ENCODE data around the gene PNMA8C.
"Not testable (repeated sequence)": the region's sequence is repeated elsewhere in the genome, so short reads cannot be mapped to it uniquely, and the experiment has no call there.

The PNMA8C gene

DNA sequence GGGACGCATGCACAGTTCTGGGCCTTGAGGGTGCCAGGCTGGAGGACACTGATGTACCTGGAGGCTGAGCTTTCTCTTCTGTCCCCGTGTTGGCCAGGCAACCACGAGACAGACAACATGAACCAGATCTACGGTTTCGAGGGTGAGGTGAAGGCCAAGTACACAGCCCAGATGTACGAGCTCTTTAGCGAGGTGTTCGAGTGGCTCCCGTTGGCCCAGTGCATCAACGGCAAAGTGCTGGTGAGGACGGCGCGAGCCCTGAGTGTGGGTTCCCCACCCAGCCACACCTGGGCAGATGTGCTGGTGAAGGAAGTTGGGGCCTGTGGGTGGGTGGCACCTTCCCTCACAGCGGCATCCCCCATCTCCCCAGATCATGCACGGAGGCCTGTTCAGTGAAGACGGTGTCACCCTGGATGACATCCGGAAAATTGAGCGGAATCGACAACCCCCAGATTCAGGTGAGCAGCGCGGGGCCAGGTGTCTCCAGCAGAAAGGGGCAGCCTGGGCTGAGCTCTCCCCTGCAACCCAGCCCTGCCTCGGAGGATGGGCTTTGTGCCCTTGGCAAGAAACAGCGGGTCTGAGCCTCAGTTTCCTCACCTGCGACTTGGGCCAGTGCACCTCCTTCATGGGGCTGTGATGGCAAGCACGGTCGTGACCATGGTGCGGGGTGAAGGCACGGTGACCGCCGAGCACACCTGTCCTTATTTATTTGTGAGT, 41.6 kb downstream of the PNMA8C start:
- no peak for DNase-seq

DNA sequence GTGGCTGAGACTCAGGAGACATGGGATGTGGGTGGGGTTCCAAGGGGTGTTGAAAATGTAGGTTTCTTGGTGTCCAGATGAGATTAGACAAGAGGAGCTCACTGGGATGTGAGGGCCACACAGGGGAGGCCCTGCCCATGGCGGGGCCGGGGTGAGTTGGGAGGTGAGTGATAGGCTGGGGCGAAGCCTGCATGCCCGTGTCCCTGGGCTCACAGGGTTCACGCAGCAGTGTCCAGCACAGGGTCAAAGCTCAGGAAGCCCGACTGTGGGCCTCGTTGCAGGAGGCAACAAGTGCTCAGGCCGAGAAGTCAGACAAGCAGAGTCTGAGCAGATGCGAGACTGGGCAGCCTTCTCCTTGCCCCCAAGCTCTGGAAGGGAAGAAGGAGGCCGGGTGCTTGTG, 42.6 kb downstream of the PNMA8C start:
- no peak for DNase-seq

DNA sequence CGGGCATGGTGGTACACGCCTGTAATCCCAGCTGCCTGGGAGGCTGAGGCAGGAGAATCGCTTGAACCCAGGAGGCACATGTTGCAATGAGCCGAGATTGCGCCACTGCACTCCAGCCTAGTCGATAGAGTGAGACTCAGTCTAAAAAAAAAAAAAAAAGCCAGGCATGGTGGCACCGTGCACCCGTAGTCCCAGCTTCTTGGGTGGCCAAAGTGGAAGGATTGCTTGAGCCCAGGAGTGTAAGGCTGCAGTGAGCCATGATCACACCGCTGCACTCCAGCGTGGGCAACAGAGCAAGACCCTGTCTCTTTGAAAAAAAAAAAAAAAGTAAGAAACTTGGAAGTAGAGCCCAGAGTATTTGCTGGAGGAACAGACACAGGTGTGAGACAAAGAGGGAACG, 43.1 kb downstream of the PNMA8C start:
- DNase-seq = no peak

DNA sequence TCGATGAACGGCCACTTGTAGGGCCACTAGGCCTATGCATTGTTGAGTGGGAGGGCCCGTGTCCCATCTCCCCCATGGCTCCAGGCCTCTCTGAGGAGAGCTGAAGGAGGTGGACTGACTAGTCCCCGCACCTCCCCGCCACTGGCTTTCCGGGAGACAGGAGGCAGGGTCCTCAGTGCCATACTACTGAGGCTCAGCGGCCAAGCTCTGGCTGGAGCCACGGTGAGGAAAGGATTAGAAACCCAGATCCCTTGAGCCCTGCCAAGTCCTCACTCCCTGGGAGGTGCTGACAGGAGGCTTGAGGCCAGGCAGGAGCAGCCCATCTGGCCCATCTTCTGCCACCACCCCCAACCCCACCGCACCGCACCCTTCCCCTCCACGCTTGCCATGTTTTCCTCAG, 44.3 kb downstream of the PNMA8C start:
- DNase-seq = no peak

DNA sequence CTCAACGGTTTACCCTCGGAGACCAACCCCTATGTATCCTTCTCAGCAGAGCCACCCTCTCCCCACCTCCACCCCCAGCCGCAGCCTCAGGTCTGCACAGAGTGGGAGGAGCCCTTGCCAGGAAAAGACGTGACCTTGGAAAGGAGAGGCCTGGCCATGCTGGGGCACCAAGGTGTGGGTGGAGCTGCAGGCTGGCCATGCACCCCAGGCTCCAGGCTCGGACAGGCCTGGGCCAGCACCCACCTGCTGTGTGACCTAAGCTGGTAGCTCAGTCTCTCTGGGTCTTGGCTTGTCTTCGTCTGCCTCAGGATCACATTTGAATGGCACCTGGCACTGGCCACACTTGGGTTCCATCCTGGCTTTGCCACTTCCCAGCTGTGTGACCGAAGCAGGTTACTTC, 44.9 kb downstream of the PNMA8C start:
- no peak for DNase-seq

DNA sequence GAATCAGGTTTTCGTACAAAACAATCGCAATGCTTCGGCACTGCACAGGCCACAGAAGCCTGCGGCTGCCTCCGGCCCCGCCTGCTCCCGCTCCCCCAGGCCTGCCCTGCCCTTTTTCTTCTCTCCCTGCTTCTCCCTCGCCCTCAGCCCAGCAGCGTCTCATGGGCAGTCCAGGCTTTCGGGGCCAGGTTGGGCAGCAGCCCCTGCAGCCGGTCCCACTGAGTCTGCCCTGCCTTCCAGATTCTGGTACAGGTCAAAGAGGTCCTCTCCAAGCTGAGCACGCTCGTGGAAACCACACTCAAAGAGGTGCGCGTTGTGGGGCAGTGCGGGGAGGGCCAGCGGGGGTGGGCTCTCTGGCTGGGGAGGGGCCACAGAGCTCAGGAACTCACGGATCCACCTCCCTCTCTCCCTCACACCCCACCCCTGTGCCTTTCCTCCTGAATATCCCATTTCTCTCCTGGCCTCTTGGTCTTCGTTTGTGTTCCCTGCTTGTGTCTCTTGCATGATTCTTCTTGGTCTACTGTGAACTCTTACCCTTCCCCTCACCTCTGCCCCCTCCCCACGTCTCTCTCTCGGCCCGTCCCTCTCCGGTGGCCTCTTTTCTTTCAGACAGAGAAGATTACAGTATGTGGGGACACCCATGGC, 45.4 kb downstream of the PNMA8C start:
- DNase-seq = no peak

DNA sequence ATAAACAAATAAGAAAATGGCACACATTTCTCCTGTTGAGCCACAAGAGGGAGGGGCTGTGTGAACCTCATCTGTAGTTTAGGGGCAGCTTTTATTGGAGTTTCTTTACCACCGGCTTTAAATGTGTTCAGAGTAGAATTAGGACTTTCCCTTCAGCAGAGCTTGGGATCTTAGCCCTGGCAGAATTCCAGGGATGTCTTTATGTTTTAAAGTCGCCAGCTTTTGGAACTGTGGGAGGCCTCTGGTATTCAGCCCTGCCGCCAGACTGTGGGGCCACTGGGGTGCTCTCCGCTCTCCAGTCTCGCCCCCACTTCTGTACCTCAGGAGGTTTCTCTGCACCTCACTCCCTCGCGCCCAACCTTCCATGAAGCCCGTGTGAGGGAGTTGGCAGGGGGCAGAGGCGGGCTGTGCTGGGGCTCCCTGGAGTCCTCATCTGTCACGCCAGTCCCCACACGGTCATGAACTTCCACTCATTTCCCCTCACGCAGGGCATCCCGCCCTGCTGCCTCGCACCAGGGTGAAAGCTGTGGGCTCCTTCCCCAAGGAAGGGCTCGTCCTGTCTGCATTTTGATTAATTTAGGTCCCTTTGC, 46.9 kb downstream of the PNMA8C start:
- no peak for DNase-seq

DNA sequence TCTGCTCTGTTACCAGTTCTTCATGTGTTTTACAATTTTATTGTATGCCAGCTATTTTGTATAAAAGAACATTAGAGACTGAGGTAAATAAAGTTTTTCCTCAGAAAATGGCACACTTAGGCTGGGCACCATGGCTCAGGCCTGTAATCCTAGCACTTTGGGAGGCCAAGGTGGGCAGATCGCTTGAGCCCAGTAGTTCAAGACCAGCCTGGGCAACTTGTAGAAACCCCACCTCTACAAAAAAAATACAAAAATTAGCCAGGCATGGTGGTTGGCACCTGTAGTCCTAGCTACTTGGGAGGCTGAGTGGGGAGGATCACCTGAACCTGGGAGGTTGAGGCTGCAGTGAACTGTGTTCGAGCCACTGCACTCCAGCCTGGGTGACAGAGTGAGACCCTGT, 47.4 kb downstream of the PNMA8C start:
- no peak for DNase-seq

DNA sequence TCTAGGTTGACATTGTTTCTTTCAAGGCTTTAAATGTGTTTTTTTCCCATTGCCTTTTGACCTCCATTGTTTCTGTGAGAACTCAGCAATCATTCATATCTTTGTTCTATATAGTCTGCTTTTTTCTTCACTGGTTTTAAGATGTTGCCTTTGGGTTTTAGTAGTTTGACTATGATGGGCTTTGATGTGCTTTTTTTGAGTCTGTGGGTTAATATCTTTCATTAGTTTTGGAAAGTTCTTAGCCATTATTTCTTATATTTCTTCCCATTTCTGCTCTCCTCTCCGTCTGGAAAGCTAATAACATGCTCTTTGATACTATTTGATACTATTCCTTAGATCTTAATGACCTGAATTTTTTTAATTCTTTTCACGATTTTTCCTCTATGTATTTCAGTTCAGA, 48.0 kb downstream of the PNMA8C start:
- no peak for DNase-seq

DNA sequence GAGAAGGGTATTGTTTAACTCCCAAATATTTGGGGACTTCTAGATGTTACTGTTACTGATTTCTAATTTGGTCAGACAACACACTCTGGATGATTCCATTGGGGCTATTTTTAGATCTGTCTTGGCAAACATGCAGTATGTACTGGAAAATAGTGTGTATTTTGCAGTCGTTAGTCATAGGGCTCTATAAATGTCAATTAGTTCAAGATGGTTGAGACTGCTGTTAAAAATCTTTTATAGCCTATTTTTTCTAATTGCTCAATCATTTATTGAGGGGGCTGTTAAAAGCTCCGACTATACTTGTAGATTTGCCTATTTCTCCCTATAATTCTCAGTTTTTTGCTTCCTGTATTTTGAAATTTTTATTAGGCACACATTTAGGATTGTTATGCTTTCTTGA, 50.5 kb downstream of the PNMA8C start:
- DNase-seq = no peak

DNA sequence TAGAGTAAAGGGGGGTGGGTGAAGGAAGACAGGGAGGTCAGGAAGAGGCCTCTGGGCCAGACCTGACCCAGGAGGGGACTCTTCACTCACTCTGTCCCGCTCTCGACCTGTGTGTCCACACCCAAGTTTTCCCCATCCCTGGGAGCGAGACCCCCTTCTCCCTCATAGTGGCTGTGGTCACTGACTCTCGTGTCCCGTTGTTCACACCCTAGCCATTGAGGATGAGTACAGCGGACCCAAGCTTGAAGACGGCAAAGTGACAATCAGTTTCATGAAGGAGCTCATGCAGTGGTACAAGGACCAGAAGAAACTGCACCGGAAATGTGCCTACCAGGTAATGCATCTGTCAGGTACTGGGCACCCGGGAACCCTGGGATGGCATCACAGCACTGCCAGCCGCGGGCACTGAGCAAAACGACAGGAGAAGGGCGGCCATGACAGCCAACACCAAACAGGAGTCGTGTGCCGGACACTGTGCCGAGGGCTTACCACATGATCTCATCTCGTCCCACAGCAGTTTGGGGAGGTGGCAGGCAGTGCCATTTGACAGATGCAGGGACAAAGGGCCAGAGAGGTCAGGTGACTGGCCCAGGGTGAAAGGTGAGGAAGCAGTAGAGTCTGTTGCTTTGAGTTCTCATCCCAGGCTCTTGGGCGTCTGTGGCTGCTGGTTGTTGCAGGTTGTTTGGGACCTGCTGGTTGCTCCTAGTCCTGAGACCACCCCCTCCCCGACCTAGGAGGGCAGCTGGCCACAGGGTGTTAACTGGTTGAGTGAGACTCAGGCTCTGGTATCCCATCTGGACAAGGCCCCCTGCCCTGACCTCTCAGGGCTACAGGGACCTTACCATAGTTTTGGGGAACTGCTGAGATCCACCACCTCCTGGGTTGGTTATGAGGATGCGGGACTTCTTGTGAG, 52.2 kb downstream of the PNMA8C start:
- DNase-seq = no peak

DNA sequence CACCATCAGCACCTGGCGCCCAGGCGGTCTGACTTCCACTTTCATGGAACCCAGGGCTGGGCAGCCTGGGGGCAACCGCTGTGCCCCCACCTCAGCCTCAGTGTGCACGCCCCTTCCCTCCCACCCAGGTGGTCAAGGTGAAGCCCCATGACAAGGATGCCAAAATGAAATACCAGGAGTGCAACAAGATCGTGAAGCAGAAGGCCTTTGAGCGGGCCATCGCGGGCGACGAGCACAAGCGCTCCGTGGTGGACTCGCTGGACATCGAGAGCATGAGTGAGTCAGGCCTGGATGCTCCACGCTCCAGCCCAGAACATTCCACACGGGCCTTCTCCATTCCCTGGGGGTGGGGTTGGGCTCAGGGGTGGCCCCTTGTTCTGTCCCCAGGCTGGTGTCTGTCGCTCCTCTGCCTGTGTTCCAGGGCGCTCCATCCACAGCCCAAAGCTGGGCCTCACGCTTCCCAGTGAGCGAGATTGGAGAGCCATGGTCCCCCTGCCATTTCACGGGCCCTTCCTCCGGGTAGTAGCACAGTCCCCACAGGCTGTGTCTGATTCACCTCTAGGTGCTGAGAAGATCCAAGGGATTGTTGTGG, 53.2 kb downstream of the PNMA8C start:
- not testable (repeated sequence) for DNase-seq
